HEK293T (cell line): Measurements from ENCODE around the gene NOSTRIN.

ENCODE experiments used
- ARNT ChIP-seq: fragments of 450-650 bp; IDR thresholded peaks from 2 replicates; pipeline ENCODE4 v1.6.1; 2017; ENCODE audit warnings: mild to moderate bottlenecking
- BHLHE40 ChIP-seq: fragments of 450-650 bp; IDR thresholded peaks from 2 replicates; pipeline ENCODE4 v1.6.1; 2016; ENCODE audit warnings: mild to moderate bottlenecking, moderate library complexity, borderline replicate concordance
- ELF4 ChIP-seq: fragments of 450-650 bp; IDR thresholded peaks from 2 replicates; pipeline ENCODE4 v1.6.1; 2017; ENCODE audit warnings: antibody characterized with exemption
- FOXA1 ChIP-seq: fragments of 450-650 bp; IDR thresholded peaks from 2 replicates; pipeline ENCODE4 v1.6.1; 2016; ENCODE audit warnings: mild to moderate bottlenecking
- FOXK2 ChIP-seq: fragments of 450-650 bp; IDR thresholded peaks from 2 replicates; pipeline ENCODE4 v1.6.1; 2016; ENCODE audit warnings: mild to moderate bottlenecking
- FOXM1 ChIP-seq: fragments of 450-650 bp; IDR thresholded peaks from 2 replicates; pipeline ENCODE4 v1.6.1; 2017; ENCODE audit warnings: mild to moderate bottlenecking, borderline replicate concordance
- HDGF ChIP-seq: fragments of 450-650 bp; IDR thresholded peaks from 2 replicates; pipeline ENCODE4 v1.6.1; 2017; ENCODE audit warnings: antibody characterized with exemption, borderline replicate concordance
- L3MBTL2 ChIP-seq: fragments of 450-650 bp; conservative IDR thresholded peaks from 2 replicates; pipeline ENCODE4 v1.6.1; 2016; ENCODE audit warnings: mild to moderate bottlenecking
- SP1 ChIP-seq: fragments of 450-650 bp; IDR thresholded peaks from 2 replicates; pipeline ENCODE4 v1.6.1; 2017
- SUZ12 ChIP-seq: fragments of 450-650 bp; IDR thresholded peaks from 2 replicates; pipeline ENCODE4 v1.6.1; 2016; ENCODE audit warnings: mild to moderate bottlenecking
- TARDBP ChIP-seq: fragments of 450-650 bp; IDR thresholded peaks from 2 replicates; pipeline ENCODE4 v1.6.1; 2016
- ZNF384 ChIP-seq: fragments of 450-650 bp; IDR thresholded peaks from 2 replicates; pipeline ENCODE4 v1.6.1; 2016

GRCh38 chr2:168811696-168812095, 9.3 kb downstream of the NOSTRIN start:
- no peak for TF ChIP-seq HDGF
- no peak for TF ChIP-seq ELF4
- TF ChIP-seq FOXK2, result no peak
- no peak for TF ChIP-seq SP1
- TF ChIP-seq ZNF384, result no peak
- no peak for TF ChIP-seq BHLHE40
- TF ChIP-seq L3MBTL2, result no peak
- no peak for TF ChIP-seq ARNT
- TF ChIP-seq FOXM1, result no peak
- no peak for TF ChIP-seq SUZ12
- TF ChIP-seq TARDBP, result no peak
- no peak for TF ChIP-seq FOXA1
